Measurements from ENCODE around the gene POU2F3. TPM values are rescaled to one million over a fixed set of nuclear protein-coding genes. Genes with fewer than 3 reads are reported as not detected.

The POU2F3 gene
- total RNA-seq, 1 experiment from 2014 or later: not detected

DNA sequence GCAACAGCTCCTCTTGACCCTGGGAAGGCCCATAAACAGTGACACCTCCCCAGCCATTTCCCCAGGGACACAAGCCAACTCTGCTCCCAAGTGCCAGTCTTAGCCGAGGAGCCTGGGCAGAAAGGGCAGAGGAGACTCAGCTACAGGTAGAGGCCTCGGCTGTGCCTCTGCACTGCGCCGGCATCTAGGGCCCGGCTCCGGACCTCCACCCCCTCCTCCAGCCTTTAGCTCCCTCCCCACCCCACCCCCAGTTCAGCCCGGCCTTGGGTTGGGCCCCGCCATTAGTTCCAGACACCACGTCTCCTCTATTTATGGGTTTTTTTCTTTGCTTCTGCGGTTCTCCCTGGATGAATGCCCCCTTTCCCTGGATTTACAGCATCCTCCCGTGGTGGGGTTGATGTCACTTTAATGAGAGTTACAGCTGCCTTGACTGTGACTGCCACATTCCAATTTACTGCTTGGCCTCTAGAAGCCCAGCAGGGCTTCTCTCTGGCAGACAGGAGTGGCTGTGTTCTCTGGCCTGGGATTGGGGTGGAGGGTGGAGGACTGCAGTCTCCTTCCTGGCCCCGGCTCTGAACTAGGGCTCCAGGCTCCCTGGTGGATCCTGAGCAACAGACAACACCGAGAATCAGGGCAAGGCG, 42.6 kb upstream of the POU2F3 start:
- intact Hi-C loops (cut with micrococcal nuclease; ENCODE audit: unreplicated experiment) (no loop called here), in situ Hi-C loops (cut with HindIII; ENCODE audit: low pct_unique_long_range_greater_than_20kb, low sequenced_read_pairs) (no loop called here)
- Histone ChIP-seq H3K36me3 (ENCODE audit: control insufficient read depth, insufficient read depth, low read length) (no peaks in the 10 kb centered on the region), H3K27me3 (ENCODE audit: control insufficient read depth, insufficient read depth, low read length) (peaks cover 6% of the 10 kb centered on the region; the same call in 1 of the 2 replicates), H3K4me1 (ENCODE audit: control insufficient read depth, insufficient read depth, low read length) (no peaks in the 10 kb centered on the region), H3K9me3 (ENCODE audit: control insufficient read depth, insufficient read depth, low read depth, low read length) (no peaks in the 10 kb centered on the region), H3K27ac (ENCODE audit: low read length) (no peak overlapping the region), H3K4me3 (ENCODE audit: low read depth in 2 of 2, low read length in 2 of 2) (no peak overlapping the region)
- no peak for DNase-seq (ENCODE audit: low read depth, low spot score)
- BruUV-seq (replicated peaks): no TSS peak
- TF ChIP-seq, protein P1, sequence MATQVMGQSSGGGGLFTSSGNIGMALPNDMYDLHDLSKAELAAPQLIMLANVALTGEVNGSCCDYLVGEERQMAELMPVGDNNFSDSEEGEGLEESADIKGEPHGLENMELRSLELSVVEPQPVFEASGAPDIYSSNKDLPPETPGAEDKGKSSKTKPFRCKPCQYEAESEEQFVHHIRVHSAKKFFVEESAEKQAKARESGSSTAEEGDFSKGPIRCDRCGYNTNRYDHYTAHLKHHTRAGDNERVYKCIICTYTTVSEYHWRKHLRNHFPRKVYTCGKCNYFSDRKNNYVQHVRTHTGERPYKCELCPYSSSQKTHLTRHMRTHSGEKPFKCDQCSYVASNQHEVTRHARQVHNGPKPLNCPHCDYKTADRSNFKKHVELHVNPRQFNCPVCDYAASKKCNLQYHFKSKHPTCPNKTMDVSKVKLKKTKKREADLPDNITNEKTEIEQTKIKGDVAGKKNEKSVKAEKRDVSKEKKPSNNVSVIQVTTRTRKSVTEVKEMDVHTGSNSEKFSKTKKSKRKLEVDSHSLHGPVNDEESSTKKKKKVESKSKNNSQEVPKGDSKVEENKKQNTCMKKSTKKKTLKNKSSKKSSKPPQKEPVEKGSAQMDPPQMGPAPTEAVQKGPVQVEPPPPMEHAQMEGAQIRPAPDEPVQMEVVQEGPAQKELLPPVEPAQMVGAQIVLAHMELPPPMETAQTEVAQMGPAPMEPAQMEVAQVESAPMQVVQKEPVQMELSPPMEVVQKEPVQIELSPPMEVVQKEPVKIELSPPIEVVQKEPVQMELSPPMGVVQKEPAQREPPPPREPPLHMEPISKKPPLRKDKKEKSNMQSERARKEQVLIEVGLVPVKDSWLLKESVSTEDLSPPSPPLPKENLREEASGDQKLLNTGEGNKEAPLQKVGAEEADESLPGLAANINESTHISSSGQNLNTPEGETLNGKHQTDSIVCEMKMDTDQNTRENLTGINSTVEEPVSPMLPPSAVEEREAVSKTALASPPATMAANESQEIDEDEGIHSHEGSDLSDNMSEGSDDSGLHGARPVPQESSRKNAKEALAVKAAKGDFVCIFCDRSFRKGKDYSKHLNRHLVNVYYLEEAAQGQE (IDR thresholded peaks at IDR 0.05; ENCODE audit: insufficient read depth in 1 of 2, low read depth in 2 of 2, low read length in 1 of 2): no peak
- TF ChIP-seq, protein P2, sequence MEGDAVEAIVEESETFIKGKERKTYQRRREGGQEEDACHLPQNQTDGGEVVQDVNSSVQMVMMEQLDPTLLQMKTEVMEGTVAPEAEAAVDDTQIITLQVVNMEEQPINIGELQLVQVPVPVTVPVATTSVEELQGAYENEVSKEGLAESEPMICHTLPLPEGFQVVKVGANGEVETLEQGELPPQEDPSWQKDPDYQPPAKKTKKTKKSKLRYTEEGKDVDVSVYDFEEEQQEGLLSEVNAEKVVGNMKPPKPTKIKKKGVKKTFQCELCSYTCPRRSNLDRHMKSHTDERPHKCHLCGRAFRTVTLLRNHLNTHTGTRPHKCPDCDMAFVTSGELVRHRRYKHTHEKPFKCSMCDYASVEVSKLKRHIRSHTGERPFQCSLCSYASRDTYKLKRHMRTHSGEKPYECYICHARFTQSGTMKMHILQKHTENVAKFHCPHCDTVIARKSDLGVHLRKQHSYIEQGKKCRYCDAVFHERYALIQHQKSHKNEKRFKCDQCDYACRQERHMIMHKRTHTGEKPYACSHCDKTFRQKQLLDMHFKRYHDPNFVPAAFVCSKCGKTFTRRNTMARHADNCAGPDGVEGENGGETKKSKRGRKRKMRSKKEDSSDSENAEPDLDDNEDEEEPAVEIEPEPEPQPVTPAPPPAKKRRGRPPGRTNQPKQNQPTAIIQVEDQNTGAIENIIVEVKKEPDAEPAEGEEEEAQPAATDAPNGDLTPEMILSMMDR (IDR thresholded peaks at IDR 0.05): no peak
- TF ChIP-seq POLR2AphosphoS5 (IDR thresholded peaks at IDR 0.05; ENCODE audit: low read depth, low read length): no peak
- no peak for TF ChIP-seq TCF7L2 (IDR thresholded peaks at IDR 0.05; ENCODE audit: low read depth, low read length)
- no peak for TF ChIP-seq SIN3A (IDR thresholded peaks at IDR 0.05; ENCODE audit: borderline replicate concordance, insufficient read depth, low read depth, low read length)
- POLR2A ChIA-PET: no interaction called here
- CTCF ChIA-PET: no interaction called here
- ATAC-seq: no peak

DNA sequence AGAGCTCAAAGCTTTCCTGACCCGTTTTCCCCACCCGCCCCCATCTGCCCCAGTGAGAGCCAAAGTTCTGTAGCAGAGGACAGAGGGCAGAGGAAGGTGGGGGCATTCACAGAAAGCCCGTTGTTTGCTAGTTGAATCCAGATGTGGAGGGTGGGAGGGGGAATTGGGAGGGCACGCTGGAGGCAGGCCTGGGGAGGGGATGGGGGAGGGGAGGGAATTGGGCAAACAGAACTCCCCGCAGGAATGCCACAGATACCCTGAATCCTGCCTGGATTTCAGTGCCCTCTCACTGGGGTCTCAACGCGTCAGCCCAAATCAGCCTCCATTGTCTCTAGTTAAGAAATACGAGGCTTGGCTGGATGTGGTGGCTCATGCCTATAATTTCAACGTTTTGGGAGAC, 42.0 kb upstream of the POU2F3 start:
- no peaks in the 10 kb centered on the region for H3K36me3 ChIP-seq (ENCODE audit: control insufficient read depth, insufficient read depth, low read length)
- H3K4me1 ChIP-seq (ENCODE audit: control insufficient read depth, insufficient read depth, low read length): no peaks in the 10 kb centered on the region
- no peak overlapping the region for H3K27ac ChIP-seq (ENCODE audit: low read length)
- H3K4me3 ChIP-seq (ENCODE audit: low read depth in 2 of 2, low read length in 2 of 2): no peak overlapping the region
- no TSS peak for BruUV-seq (replicated peaks)
- peaks cover 6% of the 10 kb centered on the region; the same call in 1 of the 2 replicates for H3K27me3 ChIP-seq (ENCODE audit: control insufficient read depth, insufficient read depth, low read length)
- TF ChIP-seq, protein P2 (IDR thresholded peaks at IDR 0.05): no peak
- TF ChIP-seq, protein P1 (IDR thresholded peaks at IDR 0.05; ENCODE audit: insufficient read depth in 1 of 2, low read depth in 2 of 2, low read length in 1 of 2): no peak
- TF ChIP-seq POLR2AphosphoS5 (IDR thresholded peaks at IDR 0.05; ENCODE audit: low read depth, low read length) (no peak), TCF7L2 (IDR thresholded peaks at IDR 0.05; ENCODE audit: low read depth, low read length) (no peak), SIN3A (IDR thresholded peaks at IDR 0.05; ENCODE audit: borderline replicate concordance, insufficient read depth, low read depth, low read length) (no peak)
- intact Hi-C loops (cut with micrococcal nuclease; ENCODE audit: unreplicated experiment) (no loop called here), in situ Hi-C loops (cut with HindIII; ENCODE audit: low pct_unique_long_range_greater_than_20kb, low sequenced_read_pairs) (no loop called here)
- CTCF ChIA-PET: no interaction called here
- no peak for ATAC-seq
- POLR2A ChIA-PET: no interaction called here
- DNase-seq (ENCODE audit: low read depth, low spot score): no peak
- no peaks in the 10 kb centered on the region for H3K9me3 ChIP-seq (ENCODE audit: control insufficient read depth, insufficient read depth, low read depth, low read length)
